HG02588 (cell line): ENCODE data around the gene LRRC4B.

Experiments
- ATAC-seq: cut with Tn5 transposase; IDR thresholded peaks from one replicate; pipeline ENCODE4 v1.9.1; 2021; ENCODE audit warnings: mild to moderate bottlenecking, moderate library complexity; ENCODE audit not compliant: unreplicated experiment

Gene LRRC4B

GRCh38 chr19:50509366-50509765 lies 58.9 kb downstream of the LRRC4B start:
- ATAC-seq = no peak

DNA sequence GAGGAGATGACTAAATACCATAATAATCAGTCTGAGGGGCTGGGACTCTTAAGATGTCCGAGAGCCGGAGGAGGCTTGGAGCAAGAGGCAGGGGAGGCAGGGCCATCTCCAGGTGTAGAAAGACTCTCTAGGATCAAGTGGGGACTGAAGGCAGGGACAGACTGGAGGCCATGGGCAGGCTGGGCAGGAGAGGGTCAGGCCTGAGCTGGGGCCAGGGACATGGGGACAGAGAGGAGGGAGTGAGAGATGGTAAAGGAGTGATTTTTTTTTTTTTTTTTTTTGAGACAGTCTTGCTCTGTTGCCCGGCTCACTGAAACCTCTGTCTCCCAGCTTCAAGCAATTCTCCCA lies 59.4 kb downstream of the LRRC4B start:
- ATAC-seq = no peak

DNA sequence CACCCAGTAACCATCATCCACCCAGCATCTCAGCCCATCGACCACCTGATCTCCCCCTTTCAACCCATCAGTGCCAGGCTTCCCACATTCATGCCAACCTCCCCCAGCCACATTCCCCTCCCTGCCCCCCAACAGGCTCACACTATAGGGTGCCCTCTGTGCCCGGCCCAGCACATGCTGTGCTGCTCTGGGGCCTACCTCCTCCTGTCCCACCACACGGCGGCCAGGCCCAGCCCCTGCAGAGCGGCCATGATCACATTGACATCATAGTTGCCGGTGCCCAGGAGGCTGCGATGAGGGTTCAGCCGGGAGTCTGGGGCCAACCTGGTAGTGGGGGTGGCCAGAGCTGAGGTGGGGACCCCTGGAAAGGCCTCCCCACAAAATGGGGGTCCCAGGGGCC lies 60.9 kb downstream of the LRRC4B start:
- ATAC-seq = no peak

GRCh38 chr19:50506700-50507099 lies 61.5 kb downstream of the LRRC4B start:
- no peak for ATAC-seq

GRCh38 chr19:50505856-50506611 lies 62.2 kb downstream of the LRRC4B start:
- ATAC-seq = no peak

DNA sequence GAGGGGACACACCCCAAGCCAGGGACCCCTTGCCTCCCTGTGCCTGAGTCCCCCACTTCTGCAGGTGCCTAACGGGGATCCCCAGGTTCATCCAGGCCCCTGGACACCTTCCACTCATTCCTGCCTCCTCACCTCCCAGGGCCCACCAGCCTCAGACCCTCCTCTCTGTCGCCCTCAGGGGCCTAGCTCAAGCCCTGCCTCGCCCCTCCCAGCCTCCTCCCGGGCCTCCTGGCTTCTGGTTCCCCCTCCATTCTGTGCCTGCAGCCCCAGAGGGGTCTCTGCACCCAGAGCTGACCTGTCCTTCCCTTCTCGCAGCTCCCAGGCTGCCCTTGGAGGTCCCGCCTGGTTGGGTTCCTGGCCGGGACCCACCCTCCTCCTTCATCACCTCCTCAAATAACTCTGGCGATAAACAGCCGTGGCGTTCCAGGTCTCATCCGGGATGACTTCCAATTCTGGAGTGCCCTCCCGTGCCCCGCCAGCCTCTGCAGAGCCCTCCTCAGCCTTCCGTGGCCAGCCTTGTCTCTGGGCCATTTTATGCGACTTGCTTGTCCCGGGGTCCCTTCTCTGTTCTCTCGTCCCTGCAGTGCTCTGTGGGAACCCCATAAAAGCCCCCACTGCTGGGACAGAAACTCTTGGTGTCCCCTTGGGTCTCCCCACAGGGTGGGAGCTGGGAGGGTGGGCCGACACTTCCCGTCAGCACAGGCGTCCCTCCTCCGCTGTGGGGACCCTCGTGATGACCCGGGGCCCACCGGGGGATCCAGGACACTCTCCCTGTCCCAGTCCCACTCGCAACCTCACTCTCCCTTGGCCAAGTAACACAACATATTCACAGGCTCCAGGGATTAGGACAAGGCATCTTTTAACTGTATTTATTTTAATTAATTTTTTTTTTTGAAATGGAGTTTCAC lies 66.4 kb downstream of the LRRC4B start:
- ATAC-seq = no peak

DNA sequence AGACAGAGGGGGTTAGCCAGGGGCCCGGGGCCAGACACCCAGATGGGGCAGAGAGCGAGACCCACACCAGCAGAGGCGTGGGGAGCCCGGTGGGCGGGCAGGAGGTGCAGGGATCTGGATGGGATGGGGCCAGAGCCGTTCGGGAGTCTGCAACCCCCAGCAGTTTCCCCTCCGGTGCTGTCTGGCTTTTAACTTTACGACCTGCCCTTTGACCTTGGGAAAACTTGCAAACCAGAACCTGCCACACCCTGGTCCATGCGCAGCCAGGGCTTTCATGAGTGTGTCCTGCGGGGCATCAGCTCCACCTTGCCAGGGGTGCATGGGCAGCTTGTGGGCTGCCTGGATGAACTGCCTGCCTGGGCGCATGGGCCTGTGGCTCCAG lies 67.1 kb downstream of the LRRC4B start:
- no peak for ATAC-seq

DNA sequence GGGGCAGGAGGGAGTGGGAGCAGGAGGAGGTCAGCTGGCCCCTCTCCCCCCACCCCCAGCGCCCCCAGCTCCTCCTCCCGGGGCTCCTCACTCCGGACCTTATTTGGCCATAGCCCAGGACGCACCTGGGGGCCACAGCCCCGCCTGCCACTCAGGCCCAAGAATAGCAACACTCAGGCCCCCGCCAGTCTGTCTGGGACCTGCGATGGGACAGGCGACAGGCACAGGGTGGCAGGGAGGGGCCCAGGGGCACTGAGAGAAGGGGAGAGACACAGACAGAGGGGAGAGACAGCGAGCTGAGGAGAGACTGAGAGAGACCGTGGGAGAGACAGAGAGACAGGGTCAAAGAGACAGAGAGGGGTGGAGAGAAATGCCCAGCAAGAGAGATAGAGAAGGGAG lies 67.5 kb downstream of the LRRC4B start:
- ATAC-seq = no peak

- no peak for ATAC-seq
Measured at GRCh38 chr19:50500060-50500752, 68.0 kb downstream of the LRRC4B start.

GRCh38 chr19:50498219-50499056 lies 69.8 kb downstream of the LRRC4B start:
- no peak for ATAC-seq

GRCh38 chr19:50497022-50497405 lies 71.2 kb downstream of the LRRC4B start:
- no peak for ATAC-seq

DNA sequence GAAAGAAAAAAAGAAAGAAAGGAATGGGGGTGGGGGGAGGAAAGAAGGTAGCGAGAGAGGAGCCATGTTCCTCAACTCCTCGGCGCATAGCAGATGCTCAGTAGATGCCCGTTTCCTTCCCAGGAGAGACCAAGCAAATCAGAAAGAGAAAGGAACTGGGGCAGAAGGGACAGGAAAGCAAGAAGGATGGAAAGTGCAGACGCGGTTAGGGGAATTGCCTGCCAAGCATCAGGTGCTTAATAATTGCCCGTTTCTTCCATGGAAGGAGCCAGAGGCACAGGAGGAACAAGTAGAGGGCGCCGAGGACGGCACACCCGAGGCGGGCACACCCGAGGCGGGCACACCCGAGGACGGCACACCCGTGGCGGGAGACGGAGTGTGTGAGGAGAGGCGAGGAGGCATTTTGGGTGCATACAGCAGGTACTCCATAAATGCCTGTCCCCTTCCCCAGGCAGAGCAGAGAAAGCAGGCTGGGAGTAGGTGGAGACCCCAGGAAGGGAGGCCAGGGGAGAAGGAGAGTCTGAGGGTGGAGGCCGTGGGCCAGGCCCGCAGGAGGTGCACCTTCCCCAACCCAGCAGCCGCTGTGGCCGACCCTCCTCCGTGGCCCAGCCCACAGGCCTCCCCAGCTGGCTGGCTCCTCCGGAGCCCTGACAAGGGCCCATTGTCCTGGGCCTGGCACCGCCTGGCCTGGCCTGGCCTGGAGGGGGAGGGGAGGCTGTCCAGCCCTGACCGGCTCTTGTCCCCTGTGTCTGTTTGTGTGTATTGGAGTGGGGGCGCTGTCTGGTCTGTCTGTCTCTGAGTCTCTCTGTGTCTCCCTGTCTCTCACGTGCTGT lies 71.8 kb downstream of the LRRC4B start:
- ATAC-seq = no peak

DNA sequence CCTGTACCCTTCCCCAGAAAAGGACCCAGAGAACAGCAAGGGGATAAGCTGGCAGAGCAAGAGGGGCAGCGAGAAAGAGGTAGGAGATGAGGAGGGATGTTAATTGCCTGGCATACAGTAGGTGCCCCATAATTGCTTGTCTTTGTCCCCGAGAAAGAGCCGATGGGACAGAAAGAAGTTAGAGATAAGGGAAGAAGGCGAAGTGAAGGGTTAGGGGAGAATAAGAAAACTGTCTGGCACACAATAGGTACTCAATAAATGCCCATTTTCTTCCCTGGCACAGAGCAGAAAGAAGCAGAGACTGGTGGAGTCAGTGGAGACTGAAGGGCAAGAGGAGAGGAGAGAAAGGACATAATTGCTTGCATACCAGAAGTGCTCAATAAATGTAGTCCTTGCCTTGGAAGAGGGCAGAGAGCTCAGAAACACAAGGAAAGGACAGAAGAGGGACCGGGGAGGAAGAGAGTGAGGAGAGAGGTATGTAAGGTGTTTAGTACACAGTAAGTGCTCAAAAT lies 73.2 kb downstream of the LRRC4B start:
- ATAC-seq = no peak

GRCh38 chr19:50494186-50495019 lies 73.8 kb downstream of the LRRC4B start:
- ATAC-seq = no peak

GRCh38 chr19:50493171-50493570 lies 75.1 kb downstream of the LRRC4B start:
- ATAC-seq = no peak

- ATAC-seq = no peak
Measured at GRCh38 chr19:50492303-50493052, 75.8 kb downstream of the LRRC4B start.

DNA sequence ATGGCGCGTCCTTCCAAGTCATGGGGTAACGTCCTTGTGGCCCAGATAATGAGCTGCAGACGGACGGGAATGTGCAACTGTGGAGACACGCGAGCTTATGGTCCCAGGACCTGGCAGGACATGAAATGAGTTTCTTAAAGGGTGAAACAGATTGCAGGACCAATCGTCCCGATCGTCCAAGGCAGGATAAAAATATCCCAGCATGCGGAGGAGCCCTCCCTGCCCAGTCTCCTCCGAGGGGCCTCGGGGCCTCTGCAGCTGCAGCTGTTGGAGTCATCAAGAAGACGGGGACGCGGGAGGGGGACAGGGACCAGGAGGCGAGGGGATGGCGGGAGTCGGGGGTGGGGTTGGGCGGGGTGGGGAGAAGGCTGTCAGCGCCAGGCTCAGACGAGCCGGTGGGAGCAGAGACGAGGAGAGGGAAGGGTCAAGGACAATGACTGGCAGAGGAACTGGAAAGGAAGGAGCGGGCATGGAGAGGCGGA lies 77.2 kb downstream of the LRRC4B start:
- ATAC-seq = no peak

GRCh38 chr19:50490411-50490811 lies 77.8 kb downstream of the LRRC4B start:
- no peak for ATAC-seq
